Lower leg skin (tissue), 3 donors: ENCODE measurements around the gene FAM229B.

Experiments used
- CTCF ChIP-seq, 3 donors: fragments of 450-650 bp; IDR thresholded peaks; one replicate each; pipeline ENCODE4 v1.5.1; 2016; ENCODE audit warnings: antibody characterized with exemption in 3 of 3, mild to moderate bottlenecking in 3 of 3, moderate library complexity in 2 of 3
- POLR2A ChIP-seq, 2 donors: fragments of 450-650 bp; IDR thresholded peaks; one replicate each; pipeline ENCODE4 v1.6.1; 2016 to 2017; ENCODE audit warnings: antibody characterized with exemption in 2 of 2, mild to moderate bottlenecking in 1 of 2, moderate library complexity in 1 of 2

GRCh38 chr6:112054001-112054400, 33.4 kb upstream of the FAM229B start, which contains the start of gene CCN6:
- TF ChIP-seq CTCF (IDR thresholded peaks at IDR 0.05) (no peak), POLR2A (IDR thresholded peaks at IDR 0.05) (no peak)
